ENCODE results near the gene PAX1. TPM values are rescaled to one million over a fixed set of nuclear protein-coding genes. Genes with fewer than 3 reads are reported as not detected.

Gene PAX1
- total RNA-seq, 1 donor from 2014 or later = not detected

DNA sequence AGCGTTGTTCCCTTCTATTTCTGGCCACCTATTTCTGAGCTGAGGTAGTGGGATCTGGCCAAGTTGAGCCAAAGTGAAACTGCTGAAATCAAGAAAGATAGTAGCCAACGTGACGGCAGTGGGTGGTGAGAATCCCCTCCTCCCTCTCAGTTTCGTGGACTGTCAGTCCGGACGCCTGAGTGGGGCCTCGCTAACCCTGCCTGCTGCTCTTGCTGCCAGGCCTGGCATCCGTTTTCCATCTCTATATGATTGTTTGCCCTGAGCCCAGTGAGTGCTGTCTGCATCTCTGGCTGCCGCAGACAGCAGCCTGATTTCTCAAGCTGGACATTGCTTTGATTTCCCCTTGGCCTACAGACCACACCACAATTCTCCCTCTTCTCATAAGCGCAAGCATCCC is 23.5 kb upstream of the PAX1 start:
- Mint-ChIP-seq H3K36me3 (ENCODE audit: low read depth) (no peaks in the 10 kb centered on the region), H3K4me3 (no peak overlapping the region), H3K9me3 (no peaks in the 10 kb centered on the region), H3K4me1 (no peaks in the 10 kb centered on the region), H3K27me3 (ENCODE audit: low read depth) (peaks cover 60% of the 10 kb centered on the region), H3K27ac (ENCODE audit: unreplicated experiment) (no peak overlapping the region)
- TF ChIP-seq, protein P1, sequence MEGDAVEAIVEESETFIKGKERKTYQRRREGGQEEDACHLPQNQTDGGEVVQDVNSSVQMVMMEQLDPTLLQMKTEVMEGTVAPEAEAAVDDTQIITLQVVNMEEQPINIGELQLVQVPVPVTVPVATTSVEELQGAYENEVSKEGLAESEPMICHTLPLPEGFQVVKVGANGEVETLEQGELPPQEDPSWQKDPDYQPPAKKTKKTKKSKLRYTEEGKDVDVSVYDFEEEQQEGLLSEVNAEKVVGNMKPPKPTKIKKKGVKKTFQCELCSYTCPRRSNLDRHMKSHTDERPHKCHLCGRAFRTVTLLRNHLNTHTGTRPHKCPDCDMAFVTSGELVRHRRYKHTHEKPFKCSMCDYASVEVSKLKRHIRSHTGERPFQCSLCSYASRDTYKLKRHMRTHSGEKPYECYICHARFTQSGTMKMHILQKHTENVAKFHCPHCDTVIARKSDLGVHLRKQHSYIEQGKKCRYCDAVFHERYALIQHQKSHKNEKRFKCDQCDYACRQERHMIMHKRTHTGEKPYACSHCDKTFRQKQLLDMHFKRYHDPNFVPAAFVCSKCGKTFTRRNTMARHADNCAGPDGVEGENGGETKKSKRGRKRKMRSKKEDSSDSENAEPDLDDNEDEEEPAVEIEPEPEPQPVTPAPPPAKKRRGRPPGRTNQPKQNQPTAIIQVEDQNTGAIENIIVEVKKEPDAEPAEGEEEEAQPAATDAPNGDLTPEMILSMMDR (conservative IDR thresholded peaks at IDR 0.05) = no peak
- no peak for DNase-seq (ENCODE audit: low read depth, low spot score)

DNA sequence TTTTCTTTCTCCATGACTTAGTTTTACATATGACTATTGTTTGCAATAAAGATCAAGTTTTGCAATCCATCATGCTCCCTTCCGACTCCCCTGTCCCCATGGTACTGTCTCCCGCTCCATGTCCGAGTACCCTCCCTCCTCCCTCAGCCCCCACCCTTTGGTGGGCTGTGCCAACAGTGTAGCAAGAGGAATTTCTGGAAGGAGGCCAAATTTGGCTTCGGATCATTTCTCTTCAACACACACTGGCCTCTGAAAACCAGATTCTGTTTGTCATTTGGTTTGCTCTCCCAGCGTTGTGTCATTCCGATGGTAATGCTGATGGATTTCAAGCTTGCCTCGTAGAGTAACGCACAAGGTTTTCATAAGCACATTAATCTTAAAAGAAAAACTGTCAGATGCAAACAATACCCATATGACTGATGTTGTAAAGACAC is 22.9 kb upstream of the PAX1 start:
- H3K27ac Mint-ChIP-seq (ENCODE audit: unreplicated experiment) = no peak overlapping the region
- DNase-seq (ENCODE audit: low read depth, low spot score) = no peak
- no peak overlapping the region for H3K4me3 Mint-ChIP-seq
- no peaks in the 10 kb centered on the region for H3K36me3 Mint-ChIP-seq (ENCODE audit: low read depth)
- H3K4me1 Mint-ChIP-seq = no peaks in the 10 kb centered on the region
- H3K27me3 Mint-ChIP-seq (ENCODE audit: low read depth) = peaks cover 58% of the 10 kb centered on the region
- TF ChIP-seq, protein P1 (conservative IDR thresholded peaks at IDR 0.05) = no peak
- no peaks in the 10 kb centered on the region for H3K9me3 Mint-ChIP-seq

DNA sequence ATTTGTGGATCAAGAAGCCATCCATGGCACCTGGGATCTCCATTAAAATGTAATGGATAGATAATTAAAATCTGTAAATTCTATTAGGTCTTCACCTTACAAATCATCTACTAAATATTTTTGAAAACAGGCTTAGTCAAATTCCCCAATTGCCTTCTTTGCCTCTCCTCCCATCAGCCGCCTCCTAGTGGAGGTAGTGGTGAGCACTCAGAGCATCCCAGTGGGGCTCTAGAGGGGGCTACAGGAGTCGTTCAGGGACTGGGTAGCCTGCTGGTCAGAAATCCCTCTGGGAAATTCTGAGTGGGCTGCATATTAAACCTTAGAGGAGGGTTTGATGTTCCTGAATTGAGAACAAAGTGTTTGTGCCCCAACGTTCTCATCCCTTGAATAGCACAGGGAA is 20.8 kb upstream of the PAX1 start:
- Mint-ChIP-seq H3K36me3 (ENCODE audit: low read depth) (no peaks in the 10 kb centered on the region), H3K4me3 (no peak overlapping the region), H3K27ac (ENCODE audit: unreplicated experiment) (no peak overlapping the region), H3K27me3 (ENCODE audit: low read depth) (peaks cover 44% of the 10 kb centered on the region), H3K4me1 (no peaks in the 10 kb centered on the region), H3K9me3 (no peaks in the 10 kb centered on the region)
- no peak for DNase-seq (ENCODE audit: low read depth, low spot score)
- TF ChIP-seq, protein P1 (conservative IDR thresholded peaks at IDR 0.05) = no peak

DNA sequence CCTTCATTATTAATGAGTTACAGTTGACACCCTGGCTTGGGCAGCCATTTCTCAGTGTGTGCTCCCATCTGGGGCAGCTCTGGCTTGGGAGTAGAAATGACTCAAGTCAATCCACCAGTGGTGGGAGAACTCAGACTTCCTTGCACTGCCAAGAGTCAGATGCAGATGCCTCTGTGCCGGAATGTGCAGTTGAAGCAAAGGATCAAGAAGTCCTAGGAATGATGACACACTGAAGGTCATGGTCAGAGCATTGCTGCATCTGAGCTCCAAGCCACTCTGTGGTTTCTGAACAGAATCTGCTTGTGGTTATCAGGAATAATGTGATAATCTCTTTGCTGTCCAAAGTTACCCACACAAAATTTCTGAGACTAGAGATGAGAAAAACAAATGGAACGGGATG is 19.5 kb upstream of the PAX1 start:
- TF ChIP-seq, protein P1 (conservative IDR thresholded peaks at IDR 0.05) = no peak
- DNase-seq (ENCODE audit: low read depth, low spot score) = no peak
- H3K4me1 Mint-ChIP-seq = no peaks in the 10 kb centered on the region
- no peak overlapping the region for H3K27ac Mint-ChIP-seq (ENCODE audit: unreplicated experiment)
- H3K9me3 Mint-ChIP-seq = no peaks in the 10 kb centered on the region
- H3K27me3 Mint-ChIP-seq (ENCODE audit: low read depth) = peaks cover 38% of the 10 kb centered on the region
- H3K36me3 Mint-ChIP-seq (ENCODE audit: low read depth) = no peaks in the 10 kb centered on the region
- no peak overlapping the region for H3K4me3 Mint-ChIP-seq

DNA sequence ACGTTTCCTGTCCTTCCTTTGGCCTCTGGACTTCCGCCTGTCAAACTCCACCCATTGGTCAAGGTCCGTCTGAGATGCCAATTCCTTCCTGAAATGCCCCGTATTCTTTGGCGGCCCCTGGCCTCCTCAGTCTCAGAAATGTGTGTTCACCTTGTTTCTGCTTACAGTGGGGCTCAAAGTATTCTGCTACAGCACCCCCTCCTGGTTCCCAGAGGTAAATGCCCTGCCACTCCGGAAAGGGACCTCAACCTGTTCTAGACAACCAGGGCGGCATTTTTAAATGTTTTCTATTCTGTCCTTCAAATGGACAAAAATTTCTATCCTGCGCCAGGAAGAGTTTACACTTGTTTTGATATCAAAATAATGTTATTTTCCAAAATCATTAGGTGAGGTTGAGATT is 12.1 kb upstream of the PAX1 start:
- H3K4me3 Mint-ChIP-seq = no peak overlapping the region
- TF ChIP-seq, protein P1 (conservative IDR thresholded peaks at IDR 0.05) = peak; percentile 58

More for the DNA sequence above, 12.1 kb upstream of the PAX1 start:
- DNase-seq (ENCODE audit: low read depth, low spot score) = no peak
- Mint-ChIP-seq H3K4me1 (no peaks in the 10 kb centered on the region), H3K27ac (ENCODE audit: unreplicated experiment) (no peak overlapping the region), H3K9me3 (no peaks in the 10 kb centered on the region), H3K27me3 (ENCODE audit: low read depth) (peaks cover 56% of the 10 kb centered on the region), H3K36me3 (ENCODE audit: low read depth) (no peaks in the 10 kb centered on the region)
